HUES6 (cell line): ENCODE data around the gene FAM124A.
A peak's percentile ranks its signal among the peaks of the same experiment; 100 is the strongest.

ENCODE experiments used
- H3K27ac ChIP-seq: 2 replicates; pipeline ENCODE4 v1.7.0; 2013; ENCODE audit warnings: low read depth, mild to moderate bottlenecking, low read length, inconsistent platforms
- H3K27me3 ChIP-seq: 2 replicates; pipeline ENCODE4 v1.6.1; 2013; ENCODE audit warnings: low read length; ENCODE audit not compliant: control insufficient read depth, insufficient read depth
- H3K36me3 ChIP-seq: 2 replicates; pipeline ENCODE4 v1.6.1; 2013; ENCODE audit warnings: low read length; ENCODE audit not compliant: control insufficient read depth, insufficient read depth
- H3K4me1 ChIP-seq: 2 replicates; pipeline ENCODE4 v1.6.1; 2013; ENCODE audit warnings: low read length; ENCODE audit not compliant: control insufficient read depth, insufficient read depth
- H3K4me3 ChIP-seq: 2 replicates; pipeline ENCODE4 v1.5.1; 2013; ENCODE audit warnings: low read depth, low read length
- H3K9ac ChIP-seq: one replicate; pipeline ENCODE4 v1.6.1; 2013; ENCODE audit warnings: mild to moderate bottlenecking, low read length
- H3K9me3 ChIP-seq: 2 replicates; pipeline ENCODE4 v1.6.1; 2013; ENCODE audit warnings: low read depth, low read length; ENCODE audit not compliant: control insufficient read depth, insufficient read depth

The FAM124A gene

DNA sequence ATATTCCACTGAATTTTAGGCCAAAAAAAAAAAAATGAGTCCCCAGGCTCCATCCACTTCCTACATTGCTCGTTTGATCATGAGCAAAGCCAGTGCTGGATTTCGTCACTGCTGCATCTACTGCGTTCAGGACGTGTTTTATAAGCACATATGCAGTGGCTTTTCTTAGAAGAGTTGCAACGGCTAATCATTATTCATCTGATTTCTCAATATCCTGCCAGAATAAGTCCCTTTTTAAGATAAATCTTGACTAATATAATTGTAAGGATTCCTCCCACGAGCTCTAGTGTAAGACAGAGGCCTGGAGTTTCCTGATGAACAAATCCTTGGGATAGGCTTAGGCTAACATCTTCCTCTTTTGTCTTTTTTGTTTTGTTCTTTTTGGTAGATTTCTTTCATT, 19.5 kb downstream of the FAM124A start:
- peaks cover 27% of the 10 kb centered on the region for H3K36me3 ChIP-seq
- H3K27me3 ChIP-seq: no peaks in the 10 kb centered on the region
- no peaks in the 10 kb centered on the region for H3K9me3 ChIP-seq
- H3K4me1 ChIP-seq: peaks cover 56% of the 10 kb centered on the region
- H3K4me3 ChIP-seq: no peak overlapping the region
- H3K9ac ChIP-seq: no peak overlapping the region
- no peak overlapping the region for H3K27ac ChIP-seq

DNA sequence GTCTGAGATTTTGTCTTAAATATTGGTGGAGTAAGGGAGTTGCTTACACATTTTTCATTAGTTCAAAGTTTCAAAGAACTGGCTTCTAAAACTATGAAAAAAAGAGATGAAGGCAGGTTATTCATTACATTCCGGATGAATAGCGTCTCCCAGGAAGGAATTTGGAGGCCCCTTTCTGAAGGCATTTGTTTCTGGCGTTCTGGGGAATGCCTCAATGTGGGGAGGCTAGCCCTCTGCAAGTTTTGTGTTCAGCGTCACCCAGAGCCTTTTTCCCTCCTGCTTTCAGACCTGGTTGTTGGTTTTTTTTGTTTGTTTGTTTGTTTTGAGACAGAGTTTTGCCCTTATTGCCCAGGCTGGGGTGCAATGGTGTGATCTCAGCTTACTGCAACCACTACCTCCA, 21.0 kb downstream of the FAM124A start:
- H3K36me3 ChIP-seq: peaks cover 26% of the 10 kb centered on the region
- H3K9me3 ChIP-seq: no peaks in the 10 kb centered on the region
- no peak overlapping the region for H3K4me3 ChIP-seq
- no peaks in the 10 kb centered on the region for H3K27me3 ChIP-seq
- H3K4me1 ChIP-seq: peaks cover 70% of the 10 kb centered on the region
- H3K9ac ChIP-seq: peak overlapping the region; percentile 37
- H3K27ac ChIP-seq: peak overlapping the region; percentile 86

DNA sequence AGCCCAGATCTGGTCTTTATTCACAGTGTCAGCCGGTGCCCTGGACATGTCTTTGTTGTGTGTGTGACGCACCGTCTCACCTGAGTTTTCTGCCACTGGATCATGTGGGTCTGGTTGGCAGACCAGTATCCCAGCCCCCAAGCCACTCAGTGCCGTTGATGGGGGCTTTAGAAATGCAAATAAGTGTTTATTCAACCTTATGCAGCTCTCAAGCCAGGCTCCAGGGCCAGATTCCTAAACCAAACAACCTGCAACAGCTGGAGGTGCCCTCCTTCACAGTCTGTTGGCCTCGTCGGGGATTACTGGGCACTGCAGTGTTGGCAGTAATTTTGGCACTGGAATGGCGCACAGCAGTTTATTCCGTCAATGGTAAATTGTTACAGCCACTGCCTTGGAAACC, 21.6 kb downstream of the FAM124A start:
- no peaks in the 10 kb centered on the region for H3K9me3 ChIP-seq
- H3K36me3 ChIP-seq: peaks cover 25% of the 10 kb centered on the region
- peak overlapping the region; percentile 86 for H3K27ac ChIP-seq
- H3K4me3 ChIP-seq: peak overlapping the region; percentile 40
- peaks cover 76% of the 10 kb centered on the region for H3K4me1 ChIP-seq
- no peaks in the 10 kb centered on the region for H3K27me3 ChIP-seq
- H3K9ac ChIP-seq: peak overlapping the region; percentile 63

DNA sequence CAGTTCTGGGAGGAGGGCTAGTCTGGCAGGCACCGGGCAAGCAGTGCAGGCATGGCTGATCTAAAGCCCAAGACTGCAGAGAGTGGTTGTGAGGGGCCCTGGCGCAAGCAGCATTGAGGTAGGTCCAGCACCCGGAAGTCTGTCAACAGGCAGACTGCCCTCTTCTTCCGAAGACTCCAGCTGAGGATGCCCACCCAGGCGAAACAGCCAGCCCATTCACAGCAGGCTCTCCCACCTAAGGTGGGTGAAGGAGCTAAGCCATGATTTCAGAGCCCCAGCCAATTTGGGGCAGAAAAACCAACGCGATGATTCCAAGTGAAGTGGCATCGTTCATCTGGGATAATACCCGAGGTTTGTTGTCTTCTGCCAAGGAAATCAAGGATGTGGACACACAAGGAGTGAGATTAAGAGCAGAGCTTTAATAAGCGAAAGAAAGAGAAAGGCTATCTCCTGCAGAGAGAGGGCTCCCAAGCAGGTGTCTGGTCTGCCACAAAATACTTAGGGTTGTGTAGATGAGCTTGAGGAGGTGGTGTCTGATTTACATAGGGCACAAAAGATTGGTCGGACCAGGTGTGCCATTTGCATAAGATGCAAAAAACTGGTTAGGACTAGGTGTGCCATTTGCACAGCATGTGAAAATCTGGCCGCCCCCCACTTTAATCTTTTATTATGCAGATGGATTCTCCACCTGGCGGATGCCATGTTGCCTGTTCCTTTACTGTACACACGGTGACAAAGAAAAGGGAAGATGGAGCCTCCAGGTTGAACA, 22.6 kb downstream of the FAM124A start:
- peak overlapping the region; percentile 63 for H3K9ac ChIP-seq
- H3K36me3 ChIP-seq: peaks cover 22% of the 10 kb centered on the region
- H3K4me3 ChIP-seq: peak overlapping the region; percentile 40
- peak overlapping the region; percentile 66 for H3K27ac ChIP-seq
- no peaks in the 10 kb centered on the region for H3K9me3 ChIP-seq
- H3K27me3 ChIP-seq: no peaks in the 10 kb centered on the region
- H3K4me1 ChIP-seq: peaks cover 83% of the 10 kb centered on the region

DNA sequence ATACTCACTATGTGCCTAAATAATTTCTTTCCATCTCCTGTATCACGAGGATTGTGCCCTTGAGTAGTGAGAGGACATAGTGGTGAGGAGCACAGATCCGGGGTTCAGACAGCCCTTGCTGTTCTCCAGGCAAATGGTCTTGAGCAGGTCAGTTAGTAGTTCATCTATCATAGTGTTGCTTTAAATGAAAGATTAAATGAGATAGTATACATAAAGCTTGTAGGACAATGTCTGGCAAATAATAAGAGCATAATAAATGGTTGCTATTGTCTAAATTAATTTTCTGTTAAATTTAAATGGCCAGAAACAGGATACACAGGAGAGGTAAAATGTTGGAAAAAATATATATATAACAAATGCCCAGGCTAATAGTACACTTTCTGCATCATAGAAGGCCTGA, 23.4 kb downstream of the FAM124A start:
- peaks cover 78% of the 10 kb centered on the region for H3K4me1 ChIP-seq
- H3K9me3 ChIP-seq: no peaks in the 10 kb centered on the region
- H3K9ac ChIP-seq: no peak overlapping the region
- no peak overlapping the region for H3K27ac ChIP-seq
- no peak overlapping the region for H3K4me3 ChIP-seq
- no peaks in the 10 kb centered on the region for H3K27me3 ChIP-seq
- H3K36me3 ChIP-seq: peaks cover 22% of the 10 kb centered on the region

DNA sequence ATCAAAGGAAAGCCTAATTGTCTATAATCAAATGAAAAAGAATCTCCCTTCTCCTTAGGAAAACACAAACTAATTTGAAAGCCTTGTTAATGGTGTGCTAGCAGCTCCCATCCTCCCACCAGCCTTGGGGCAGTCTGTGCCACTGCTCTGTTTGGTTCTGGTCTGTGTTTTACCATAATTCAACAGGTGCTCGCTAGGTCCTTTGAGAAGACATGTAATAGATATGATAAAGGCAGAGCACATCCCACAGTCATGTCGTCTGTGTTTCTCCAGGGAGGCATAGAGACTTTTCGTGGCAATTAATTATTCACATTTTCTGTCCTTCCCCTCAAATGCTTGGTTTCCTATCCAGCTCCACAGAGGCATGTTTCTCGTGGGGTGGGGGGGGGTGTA, 23.8 kb downstream of the FAM124A start:
- H3K36me3 ChIP-seq: peaks cover 26% of the 10 kb centered on the region
- H3K27me3 ChIP-seq: no peaks in the 10 kb centered on the region
- no peak overlapping the region for H3K27ac ChIP-seq
- no peaks in the 10 kb centered on the region for H3K9me3 ChIP-seq
- H3K4me1 ChIP-seq: peaks cover 73% of the 10 kb centered on the region
- H3K9ac ChIP-seq: no peak overlapping the region
- no peak overlapping the region for H3K4me3 ChIP-seq

DNA sequence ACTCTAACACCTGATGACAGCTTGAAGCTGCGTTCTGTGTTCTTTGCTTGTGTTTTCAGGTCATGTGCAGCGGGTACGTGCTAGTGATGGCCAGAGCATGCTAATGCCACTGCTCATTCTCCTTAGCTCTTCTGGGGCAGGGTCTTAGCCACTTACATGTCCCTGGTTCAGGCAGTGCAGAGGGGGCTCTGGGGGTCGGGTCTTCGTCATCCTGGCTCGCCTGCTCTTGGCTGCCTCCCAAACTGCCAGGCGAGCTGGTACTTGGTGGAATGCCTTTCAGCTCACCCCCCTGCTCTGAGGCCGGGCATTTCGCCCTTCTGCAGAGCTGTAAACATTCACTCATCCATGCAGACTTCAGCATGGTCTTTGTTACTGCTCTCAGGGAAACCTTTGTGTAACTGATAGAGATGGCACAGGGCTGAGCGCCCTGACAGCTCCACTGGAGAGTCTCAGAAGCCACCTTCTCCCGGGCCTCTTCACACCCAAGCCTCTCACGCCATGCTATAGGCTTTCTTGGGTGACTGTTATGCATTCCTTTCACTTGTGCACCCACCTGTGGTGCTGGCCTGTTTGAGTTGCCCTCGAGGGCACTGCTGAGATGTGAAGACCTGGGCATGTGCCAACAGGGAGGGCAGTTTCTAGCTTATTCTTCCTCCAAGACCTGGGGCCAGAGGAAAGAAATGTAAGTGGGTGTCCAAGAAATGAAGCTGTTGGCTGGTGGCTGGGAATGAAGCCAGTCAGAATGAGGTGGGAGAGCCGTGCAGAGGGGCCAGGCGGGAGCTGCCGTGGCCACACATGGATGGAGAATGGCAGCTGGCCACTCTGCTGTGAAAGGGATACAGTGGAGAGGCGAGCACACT, 24.4 kb downstream of the FAM124A start:
- Histone ChIP-seq H3K4me3 (no peak overlapping the region), H3K4me1 (peaks cover 68% of the 10 kb centered on the region), H3K27ac (no peak overlapping the region), H3K9ac (no peak overlapping the region), H3K9me3 (no peaks in the 10 kb centered on the region), H3K36me3 (peaks cover 32% of the 10 kb centered on the region), H3K27me3 (no peaks in the 10 kb centered on the region)

DNA sequence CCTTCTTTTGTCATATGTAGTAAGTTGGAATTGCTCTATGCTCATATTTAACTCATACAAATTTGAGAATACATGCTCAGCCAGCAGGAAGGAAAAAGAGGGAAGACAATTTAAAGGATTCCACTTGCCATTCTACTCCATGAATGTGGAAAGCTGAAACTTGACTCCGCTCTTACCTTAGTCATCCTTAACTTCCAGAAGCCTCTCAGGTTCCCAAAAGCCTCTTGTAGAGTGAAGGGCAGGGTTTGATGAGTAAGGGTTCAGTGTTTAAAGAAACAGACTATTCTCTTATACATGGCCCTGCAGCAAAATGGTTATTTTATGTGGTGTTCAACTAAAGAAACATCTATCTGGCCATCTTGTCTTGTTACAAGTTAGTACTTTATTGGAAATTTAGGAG, 27.1 kb downstream of the FAM124A start:
- no peaks in the 10 kb centered on the region for H3K9me3 ChIP-seq
- no peak overlapping the region for H3K9ac ChIP-seq
- peaks cover 58% of the 10 kb centered on the region for H3K36me3 ChIP-seq
- H3K4me3 ChIP-seq: no peak overlapping the region
- no peaks in the 10 kb centered on the region for H3K27me3 ChIP-seq
- H3K4me1 ChIP-seq: peaks cover 50% of the 10 kb centered on the region
- no peak overlapping the region for H3K27ac ChIP-seq

DNA sequence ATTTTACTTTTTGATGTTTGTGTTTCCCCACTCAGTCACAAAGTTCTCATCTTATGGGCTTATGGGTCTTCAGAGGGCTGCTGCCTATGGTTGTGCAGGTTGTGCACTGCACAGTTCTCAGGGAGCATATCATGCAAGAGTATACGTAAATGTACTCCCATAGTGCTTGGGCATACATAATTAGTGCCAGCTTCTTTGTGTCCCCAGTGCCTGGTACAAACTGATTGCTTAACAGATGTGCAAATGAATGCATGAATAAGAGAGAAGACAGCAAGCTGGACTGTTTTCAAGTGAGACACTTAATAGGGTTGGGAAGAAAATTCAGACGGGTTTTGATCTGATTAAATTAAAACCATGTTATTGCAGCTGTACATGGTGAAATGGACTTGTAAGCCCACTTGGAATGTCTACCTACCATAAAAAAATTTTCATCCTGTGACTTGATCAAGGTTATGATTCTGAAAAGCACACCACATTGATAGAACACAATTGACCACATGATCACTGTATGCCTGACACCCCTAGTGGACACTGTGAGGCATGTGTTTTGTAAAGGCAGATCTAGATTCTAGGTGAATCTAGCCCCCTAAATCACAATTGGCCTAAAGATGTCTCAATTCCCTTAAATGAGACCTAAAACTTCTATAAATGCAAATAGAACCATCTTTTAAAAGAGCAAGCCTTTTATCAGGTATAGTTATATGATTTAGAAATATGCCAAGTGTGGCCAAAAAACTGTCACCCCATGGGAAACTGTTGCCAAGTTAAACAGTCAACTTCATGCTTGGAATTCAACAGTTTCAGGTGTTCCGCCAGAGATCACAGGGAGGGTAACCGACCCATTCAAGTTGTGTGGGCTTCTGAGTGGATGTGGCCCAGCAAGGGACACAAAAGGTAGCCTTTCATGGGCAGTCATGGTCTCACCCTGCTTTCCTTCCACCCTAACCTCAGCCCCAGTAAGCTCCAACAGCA, 27.9 kb downstream of the FAM124A start:
- H3K9ac ChIP-seq: no peak overlapping the region
- peaks cover 45% of the 10 kb centered on the region for H3K4me1 ChIP-seq
- peaks cover 59% of the 10 kb centered on the region for H3K36me3 ChIP-seq

DNA sequence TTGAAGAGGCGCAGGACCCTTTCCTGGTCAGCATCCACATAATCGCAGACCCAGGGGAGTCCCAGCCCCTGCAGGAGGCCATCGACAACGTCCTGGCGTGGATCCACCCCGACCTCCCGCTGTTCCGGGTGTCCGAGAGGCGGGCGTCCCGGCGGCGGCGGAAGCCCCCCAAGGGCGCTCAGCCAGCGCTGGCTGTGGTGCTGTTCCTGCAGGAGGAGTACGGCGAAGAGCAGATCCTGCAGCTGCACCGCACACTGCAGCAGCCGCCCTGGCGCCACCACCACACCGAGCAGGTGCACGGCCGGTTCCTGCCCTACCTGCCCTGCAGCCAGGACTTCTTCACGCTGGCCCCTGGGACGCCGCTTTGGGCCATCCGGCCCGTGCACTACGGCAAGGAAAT, 29.3 kb downstream of the FAM124A start:
- H3K27me3 ChIP-seq: no peaks in the 10 kb centered on the region
- H3K9me3 ChIP-seq: no peaks in the 10 kb centered on the region
- no peak overlapping the region for H3K9ac ChIP-seq
- H3K4me1 ChIP-seq: peaks cover 40% of the 10 kb centered on the region
- no peak overlapping the region for H3K27ac ChIP-seq
- H3K36me3 ChIP-seq: peaks cover 73% of the 10 kb centered on the region
- no peak overlapping the region for H3K4me3 ChIP-seq

More for the DNA sequence above, 27.9 kb downstream of the FAM124A start:
- no peaks in the 10 kb centered on the region for H3K9me3 ChIP-seq
- no peak overlapping the region for H3K4me3 ChIP-seq
- no peak overlapping the region for H3K27ac ChIP-seq
- H3K27me3 ChIP-seq: no peaks in the 10 kb centered on the region
